Activated T-helper 9 cell treated with anti-CD3 and anti-CD28 coated beads, Interleukin-2, amount 50 U/mL, for 16 hours (primary cell): ENCODE measurements around the gene MED14.

ENCODE experiments used
- DNase-seq: peaks from one replicate; pipeline ENCODE4 v3.0.0-alpha.2; 2020; ENCODE audit warnings: low read depth

The MED14 gene

GRCh38 chrX:40663078-40663740 is 72.1 kb downstream of the MED14 start:
- DNase-seq = no peak

- DNase-seq = no peak
These were observed 73.9 kb downstream of the MED14 start for GRCh38 chrX:40661489-40661888.

GRCh38 chrX:40660381-40660780 is 75.0 kb downstream of the MED14 start:
- no peak for DNase-seq

GRCh38 chrX:40653535-40653934 is 81.8 kb downstream of the MED14 start:
- DNase-seq = no peak

- no peak for DNase-seq
These were observed 82.7 kb downstream of the MED14 start for GRCh38 chrX:40652664-40653063.

GRCh38 chrX:40651620-40652223 is 83.6 kb downstream of the MED14 start:
- DNase-seq = peak; percentile 65

- peak; percentile 94 for DNase-seq
These were observed 87.8 kb downstream of the MED14 start, which contains the start of gene CXorf38 for GRCh38 chrX:40647307-40648197. CXorf38 (minus strand) TSS chrX:40647561; CDS start chrX:40647520, 41 bp downstream.

GRCh38 chrX:40646489-40647306 is 88.6 kb downstream of the MED14 start:
- DNase-seq = peak; percentile 33

GRCh38 chrX:40644821-40645358 is 90.5 kb downstream of the MED14 start:
- peak; percentile 9 for DNase-seq

GRCh38 chrX:40644176-40644575 is 91.2 kb downstream of the MED14 start:
- DNase-seq = no peak

GRCh38 chrX:40637687-40638086 is 97.7 kb downstream of the MED14 start:
- DNase-seq = no peak

- no peak for DNase-seq
These were observed 103.1 kb downstream of the MED14 start for GRCh38 chrX:40632199-40632598.

GRCh38 chrX:40628506-40628905 is 106.8 kb downstream of the MED14 start:
- no peak for DNase-seq

GRCh38 chrX:40625294-40625693 is 110.0 kb downstream of the MED14 start:
- DNase-seq = no peak

- no peak for DNase-seq
These were observed 111.7 kb downstream of the MED14 start for GRCh38 chrX:40623665-40624064.

- no peak for DNase-seq
These were observed 112.2 kb downstream of the MED14 start, which contains the start of gene MPC1L for GRCh38 chrX:40623139-40623536. MPC1L (plus strand) TSS chrX:40623428; CDS start chrX:40623566, 138 bp downstream.

GRCh38 chrX:40622479-40623138 is 112.7 kb downstream of the MED14 start:
- no peak for DNase-seq

- no peak for DNase-seq
These were observed 117.8 kb downstream of the MED14 start for GRCh38 chrX:40617566-40617965.

GRCh38 chrX:40615976-40616375 is 119.4 kb downstream of the MED14 start:
- DNase-seq = no peak

- DNase-seq = no peak
These were observed 122.8 kb downstream of the MED14 start for GRCh38 chrX:40612511-40612910.

GRCh38 chrX:40607381-40607780 is 128.0 kb downstream of the MED14 start:
- no peak for DNase-seq
